GM18907 (cell line): ENCODE measurements around the gene GLRX3.

Source experiments
- ATAC-seq: cut with Tn5 transposase; IDR thresholded peaks from one replicate; pipeline ENCODE4 v1.9.1; 2021; ENCODE audit warnings: mild to moderate bottlenecking, moderate library complexity; ENCODE audit not compliant: unreplicated experiment

The GLRX3 gene

GRCh38 chr10:130203626-130204025 is 67.4 kb downstream of the GLRX3 start:
- ATAC-seq = no peak

- no peak for ATAC-seq
Observed at GRCh38 chr10:130206216-130206737, 70.1 kb downstream of the GLRX3 start.

- no peak for ATAC-seq
Observed at GRCh38 chr10:130207205-130207604, 71.0 kb downstream of the GLRX3 start.

GRCh38 chr10:130208807-130209206 is 72.6 kb downstream of the GLRX3 start:
- no peak for ATAC-seq

- ATAC-seq = no peak
Observed at GRCh38 chr10:130212746-130213145, 76.6 kb downstream of the GLRX3 start.

GRCh38 chr10:130213286-130214080 is 77.3 kb downstream of the GLRX3 start:
- ATAC-seq = no peak

- ATAC-seq = no peak
Observed at GRCh38 chr10:130214431-130214830, 78.2 kb downstream of the GLRX3 start.

GRCh38 chr10:130215151-130215930 is 79.2 kb downstream of the GLRX3 start:
- no peak for ATAC-seq

- ATAC-seq = no peak
Observed at GRCh38 chr10:130215931-130216231, 79.7 kb downstream of the GLRX3 start.

- ATAC-seq = no peak
Observed at GRCh38 chr10:130218181-130218641, 82.0 kb downstream of the GLRX3 start.

GRCh38 chr10:130218936-130219335 is 82.7 kb downstream of the GLRX3 start:
- ATAC-seq = no peak

- no peak for ATAC-seq
Observed at GRCh38 chr10:130220251-130221185, 84.3 kb downstream of the GLRX3 start.

- ATAC-seq = no peak
Observed at GRCh38 chr10:130221456-130222375, 85.5 kb downstream of the GLRX3 start.

GRCh38 chr10:130222381-130222780 is 86.2 kb downstream of the GLRX3 start:
- no peak for ATAC-seq

- ATAC-seq = no peak
Observed at GRCh38 chr10:130224228-130224627, 88.0 kb downstream of the GLRX3 start.

GRCh38 chr10:130226012-130226411 is 89.8 kb downstream of the GLRX3 start:
- ATAC-seq = no peak

- no peak for ATAC-seq
Observed at GRCh38 chr10:130227883-130228282, 91.7 kb downstream of the GLRX3 start.
